HEK293 (cell line): ENCODE data around the gene FGF22.

Experiments used
- CTCF ChIP-seq: fragments of 450-650 bp; formaldehyde crosslinking; IDR thresholded peaks from 2 replicates; pipeline ENCODE4 v1.5.1; 2016; ENCODE audit warnings: missing biosample characterization, missing genetic modification characterization
- ZBTB44 ChIP-seq: fragments of 450-650 bp; IDR thresholded peaks from 2 replicates; pipeline ENCODE4 v1.5.1; 2018; ENCODE audit warnings: missing biosample characterization, mild to moderate bottlenecking, missing genetic modification characterization
- ZFP41 ChIP-seq: fragments of 450-650 bp; formaldehyde crosslinking; IDR thresholded peaks from 2 replicates; pipeline ENCODE4 v1.5.1; 2016; ENCODE audit warnings: missing biosample characterization, missing genetic modification characterization, borderline replicate concordance
- ZNF324 ChIP-seq: fragments of 450-650 bp; formaldehyde crosslinking; IDR thresholded peaks from 2 replicates; pipeline ENCODE4 v1.5.1; 2016; ENCODE audit warnings: missing biosample characterization, missing genetic modification characterization
- ZNF596 ChIP-seq: fragments of 450-650 bp; IDR thresholded peaks from 2 replicates; pipeline ENCODE4 v1.5.0; 2018; ENCODE audit warnings: missing biosample characterization, mild to moderate bottlenecking, missing genetic modification characterization, moderate library complexity
- ZNF704 ChIP-seq: fragments of 450-650 bp; formaldehyde crosslinking; IDR thresholded peaks from 2 replicates; pipeline ENCODE4 v1.5.1; 2016; ENCODE audit warnings: missing biosample characterization, missing genetic modification characterization

GRCh38 chr19:648305-648704, 8.6 kb downstream of the FGF22 start:
- TF ChIP-seq ZBTB44 (tag by site-specific recombination) (no peak), ZNF324 (tag by site-specific recombination) (no peak), ZNF596 (tag by site-specific recombination) (no peak), ZNF704 (no peak), ZFP41 (tag by site-specific recombination) (no peak), CTCF (tag by site-specific recombination) (no peak)
